ENCODE results near the gene CCDC102B. TPM values are rescaled to one million over a fixed set of nuclear protein-coding genes. Genes with fewer than 3 reads are reported as not detected.

The CCDC102B gene
- total and polyA plus RNA-seq, 2 experiments from 2014 or later: 8.9 to 13.0 TPM

DNA sequence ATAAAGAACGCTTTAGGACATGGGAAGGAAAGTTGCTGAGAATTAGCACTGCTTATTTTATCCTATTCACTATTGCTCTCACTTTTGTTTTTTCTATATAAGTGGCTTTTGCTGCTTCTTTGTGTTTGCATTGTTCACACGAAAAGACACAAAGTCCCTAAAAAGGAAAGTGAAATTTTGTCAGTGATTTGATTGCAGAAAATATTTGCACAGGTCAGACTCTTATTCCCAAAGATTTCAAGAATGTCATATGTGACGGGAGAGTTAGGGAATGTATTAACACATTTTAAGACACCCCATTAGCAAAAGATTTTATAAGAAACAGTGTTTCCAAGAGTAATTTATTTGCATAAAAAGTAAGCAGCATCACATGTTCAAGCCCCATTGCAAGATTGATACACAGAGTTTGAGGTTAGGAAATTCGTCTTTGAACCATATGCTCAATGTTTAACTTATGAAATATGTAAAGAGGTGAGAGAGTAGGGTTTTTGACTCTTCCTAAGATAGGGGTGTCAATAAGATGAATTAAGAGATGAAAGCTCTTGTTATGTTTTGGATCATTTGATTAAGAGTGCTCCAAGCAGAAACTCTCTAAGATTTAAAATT is 57.0 kb downstream of the CCDC102B start:
- no peak overlapping the region for H3K4me3 ChIP-seq
- DNase-seq (ENCODE audit: low read depth in 1 of 2, low spot score in 1 of 2): no peak
- H3K36me3 ChIP-seq: no peaks in the 10 kb centered on the region
- H3K9me3 ChIP-seq (ENCODE audit: low read depth): no peaks in the 10 kb centered on the region
- H3K27ac ChIP-seq: no peak overlapping the region
- H3K4me1 ChIP-seq (ENCODE audit: low read depth): no peaks in the 10 kb centered on the region
- TF ChIP-seq, protein P1, sequence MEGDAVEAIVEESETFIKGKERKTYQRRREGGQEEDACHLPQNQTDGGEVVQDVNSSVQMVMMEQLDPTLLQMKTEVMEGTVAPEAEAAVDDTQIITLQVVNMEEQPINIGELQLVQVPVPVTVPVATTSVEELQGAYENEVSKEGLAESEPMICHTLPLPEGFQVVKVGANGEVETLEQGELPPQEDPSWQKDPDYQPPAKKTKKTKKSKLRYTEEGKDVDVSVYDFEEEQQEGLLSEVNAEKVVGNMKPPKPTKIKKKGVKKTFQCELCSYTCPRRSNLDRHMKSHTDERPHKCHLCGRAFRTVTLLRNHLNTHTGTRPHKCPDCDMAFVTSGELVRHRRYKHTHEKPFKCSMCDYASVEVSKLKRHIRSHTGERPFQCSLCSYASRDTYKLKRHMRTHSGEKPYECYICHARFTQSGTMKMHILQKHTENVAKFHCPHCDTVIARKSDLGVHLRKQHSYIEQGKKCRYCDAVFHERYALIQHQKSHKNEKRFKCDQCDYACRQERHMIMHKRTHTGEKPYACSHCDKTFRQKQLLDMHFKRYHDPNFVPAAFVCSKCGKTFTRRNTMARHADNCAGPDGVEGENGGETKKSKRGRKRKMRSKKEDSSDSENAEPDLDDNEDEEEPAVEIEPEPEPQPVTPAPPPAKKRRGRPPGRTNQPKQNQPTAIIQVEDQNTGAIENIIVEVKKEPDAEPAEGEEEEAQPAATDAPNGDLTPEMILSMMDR (IDR thresholded peaks at IDR 0.05; ENCODE audit: low read depth, low read length): no peak
- no peaks in the 10 kb centered on the region for H3K27me3 ChIP-seq

DNA sequence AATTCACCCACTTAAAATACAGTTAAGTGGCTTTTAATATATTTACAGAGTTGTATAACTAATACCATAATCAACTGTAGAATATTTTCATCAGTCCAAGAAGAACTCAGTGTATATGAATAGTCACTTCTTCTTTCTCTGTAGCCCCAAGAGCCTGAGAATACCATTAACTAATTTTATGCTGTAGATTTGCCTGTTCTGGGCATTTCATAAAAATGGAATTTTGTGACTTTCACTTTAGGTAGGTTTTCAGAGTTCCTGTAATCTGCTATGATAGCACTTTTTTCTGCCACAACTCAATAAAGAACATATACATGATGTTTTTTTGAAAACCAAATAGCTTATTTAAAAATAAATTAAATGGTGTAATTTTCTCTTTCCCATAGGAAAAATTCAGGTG is 57.6 kb downstream of the CCDC102B start:
- Histone ChIP-seq H3K4me3 (no peak overlapping the region), H3K9me3 (ENCODE audit: low read depth) (no peaks in the 10 kb centered on the region), H3K27ac (no peak overlapping the region), H3K27me3 (no peaks in the 10 kb centered on the region), H3K4me1 (ENCODE audit: low read depth) (no peaks in the 10 kb centered on the region), H3K36me3 (no peaks in the 10 kb centered on the region)
- DNase-seq (ENCODE audit: low read depth in 1 of 2, low spot score in 1 of 2): no peak
- TF ChIP-seq, protein P1 (IDR thresholded peaks at IDR 0.05; ENCODE audit: low read depth, low read length): no peak

DNA sequence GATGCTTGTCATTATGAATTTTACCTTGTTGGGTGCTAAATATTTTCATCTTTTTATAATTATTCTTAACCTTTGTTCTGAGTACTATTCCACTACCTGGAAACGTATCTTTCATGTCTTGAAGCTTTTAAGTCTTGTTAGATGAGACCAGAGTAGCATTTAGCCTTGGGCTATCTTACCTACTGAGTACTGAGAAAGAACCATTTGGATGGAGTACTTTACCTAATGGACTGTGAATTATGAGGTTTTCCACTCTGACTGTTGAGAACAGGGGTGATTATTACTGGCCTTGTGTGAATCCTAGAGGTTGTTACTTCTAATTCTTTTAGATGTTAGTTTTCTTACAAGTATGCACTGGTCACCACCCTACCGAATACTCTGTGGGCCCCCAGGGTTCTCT is 63.5 kb downstream of the CCDC102B start:
- DNase-seq (ENCODE audit: low read depth in 1 of 2, low spot score in 1 of 2): no peak
- Histone ChIP-seq H3K4me3 (no peak overlapping the region), H3K36me3 (no peaks in the 10 kb centered on the region), H3K27ac (no peak overlapping the region), H3K4me1 (ENCODE audit: low read depth) (no peaks in the 10 kb centered on the region), H3K9me3 (ENCODE audit: low read depth) (no peaks in the 10 kb centered on the region), H3K27me3 (no peaks in the 10 kb centered on the region)
- TF ChIP-seq, protein P1 (IDR thresholded peaks at IDR 0.05; ENCODE audit: low read depth, low read length): no peak

DNA sequence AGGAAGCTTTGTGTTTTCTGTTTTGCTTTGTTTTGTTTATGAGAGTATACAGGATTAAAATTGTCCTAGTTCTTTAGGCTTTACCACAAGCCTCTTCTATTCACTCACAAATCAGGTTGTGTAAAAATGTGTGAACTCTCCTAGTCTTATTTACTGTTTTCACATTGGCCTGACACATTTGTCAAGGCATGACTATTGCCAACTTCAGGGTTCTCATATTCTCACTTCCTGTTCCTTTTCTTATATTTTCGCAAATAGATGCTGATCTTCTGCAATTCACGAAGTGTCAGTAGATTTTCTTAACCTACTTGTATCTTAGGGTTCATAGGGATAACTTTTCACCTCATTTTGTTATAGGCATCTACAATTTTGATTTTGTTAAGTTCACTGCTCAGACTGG is 67.1 kb downstream of the CCDC102B start:
- Histone ChIP-seq H3K27me3 (no peaks in the 10 kb centered on the region), H3K9me3 (ENCODE audit: low read depth) (no peaks in the 10 kb centered on the region), H3K36me3 (no peaks in the 10 kb centered on the region), H3K4me1 (ENCODE audit: low read depth) (no peaks in the 10 kb centered on the region), H3K27ac (no peak overlapping the region), H3K4me3 (no peak overlapping the region)
- TF ChIP-seq, protein P1 (IDR thresholded peaks at IDR 0.05; ENCODE audit: low read depth, low read length): no peak
- DNase-seq (ENCODE audit: low read depth in 1 of 2, low spot score in 1 of 2): no peak

DNA sequence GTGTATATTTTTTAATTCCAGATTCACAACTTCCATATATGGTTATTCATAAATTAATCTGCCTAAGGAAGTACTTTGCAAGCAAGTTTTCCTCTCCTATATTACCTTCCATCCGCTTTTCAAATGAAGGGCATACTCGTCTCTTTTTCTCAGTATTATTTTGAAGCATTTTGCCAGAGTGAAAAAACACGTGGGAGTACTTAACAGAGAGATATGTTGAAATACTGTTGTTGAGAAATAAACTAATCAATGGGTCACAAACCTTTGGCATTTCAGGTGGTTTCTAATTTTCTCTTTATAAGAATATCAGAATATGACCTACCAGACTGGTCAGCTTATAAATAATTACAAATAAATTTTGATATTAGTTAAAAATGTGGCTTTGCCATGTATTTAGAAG is 67.6 kb downstream of the CCDC102B start:
- no peak overlapping the region for H3K4me3 ChIP-seq
- H3K4me1 ChIP-seq (ENCODE audit: low read depth): no peaks in the 10 kb centered on the region
- no peaks in the 10 kb centered on the region for H3K9me3 ChIP-seq (ENCODE audit: low read depth)
- no peak overlapping the region for H3K27ac ChIP-seq
- DNase-seq (ENCODE audit: low read depth in 1 of 2, low spot score in 1 of 2): no peak
- H3K27me3 ChIP-seq: no peaks in the 10 kb centered on the region
- TF ChIP-seq, protein P1 (IDR thresholded peaks at IDR 0.05; ENCODE audit: low read depth, low read length): no peak
- H3K36me3 ChIP-seq: no peaks in the 10 kb centered on the region

Measured in cardiac muscle cell (in vitro differentiated cells and primary cell).